HG02588 (cell line): ENCODE results near the gene COBL.

Source experiments
- ATAC-seq: cut with Tn5 transposase; IDR thresholded peaks from one replicate; pipeline ENCODE4 v1.9.1; 2021; ENCODE audit warnings: mild to moderate bottlenecking, moderate library complexity; ENCODE audit not compliant: unreplicated experiment

COBL gene, protein sequence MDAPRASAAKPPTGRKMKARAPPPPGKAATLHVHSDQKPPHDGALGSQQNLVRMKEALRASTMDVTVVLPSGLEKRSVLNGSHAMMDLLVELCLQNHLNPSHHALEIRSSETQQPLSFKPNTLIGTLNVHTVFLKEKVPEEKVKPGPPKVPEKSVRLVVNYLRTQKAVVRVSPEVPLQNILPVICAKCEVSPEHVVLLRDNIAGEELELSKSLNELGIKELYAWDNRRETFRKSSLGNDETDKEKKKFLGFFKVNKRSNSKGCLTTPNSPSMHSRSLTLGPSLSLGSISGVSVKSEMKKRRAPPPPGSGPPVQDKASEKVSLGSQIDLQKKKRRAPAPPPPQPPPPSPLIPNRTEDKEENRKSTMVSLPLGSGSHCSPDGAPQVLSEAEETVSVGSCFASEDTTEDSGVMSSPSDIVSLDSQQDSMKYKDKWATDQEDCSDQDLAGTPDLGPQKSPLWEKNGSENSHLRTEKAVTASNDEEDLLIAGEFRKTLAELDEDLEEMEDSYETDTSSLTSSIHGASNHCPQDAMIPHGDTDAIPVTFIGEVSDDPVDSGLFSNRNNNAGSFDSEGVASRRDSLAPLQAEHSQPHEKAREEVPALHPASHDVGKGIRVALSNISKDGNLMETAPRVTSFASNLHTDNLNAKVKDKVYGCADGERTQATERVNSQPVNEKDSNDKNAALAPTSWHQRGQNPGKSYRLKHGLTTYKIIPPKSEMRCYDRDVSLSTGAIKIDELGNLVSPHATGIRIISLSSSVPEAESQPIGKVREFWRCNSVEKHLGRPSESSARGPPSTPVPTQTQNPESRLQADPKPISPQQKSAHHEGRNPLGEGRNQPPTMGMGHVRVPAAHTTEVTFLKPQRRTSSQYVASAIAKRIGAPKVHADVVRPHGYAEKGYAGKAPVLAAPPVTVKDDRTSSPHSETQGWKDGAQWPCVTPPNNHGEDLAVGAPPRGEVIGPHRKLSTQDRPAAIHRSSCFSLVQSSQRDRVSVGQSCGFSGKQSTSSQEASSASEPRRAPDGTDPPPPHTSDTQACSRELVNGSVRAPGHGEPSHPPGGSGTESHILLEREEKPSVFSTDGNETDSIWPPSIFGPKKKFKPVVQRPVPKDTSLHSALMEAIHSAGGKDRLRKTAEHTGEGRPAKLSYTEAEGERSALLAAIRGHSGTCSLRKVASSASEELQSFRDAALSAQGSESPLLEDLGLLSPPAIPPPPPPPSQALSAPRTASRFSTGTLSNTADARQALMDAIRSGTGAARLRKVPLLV

DNA sequence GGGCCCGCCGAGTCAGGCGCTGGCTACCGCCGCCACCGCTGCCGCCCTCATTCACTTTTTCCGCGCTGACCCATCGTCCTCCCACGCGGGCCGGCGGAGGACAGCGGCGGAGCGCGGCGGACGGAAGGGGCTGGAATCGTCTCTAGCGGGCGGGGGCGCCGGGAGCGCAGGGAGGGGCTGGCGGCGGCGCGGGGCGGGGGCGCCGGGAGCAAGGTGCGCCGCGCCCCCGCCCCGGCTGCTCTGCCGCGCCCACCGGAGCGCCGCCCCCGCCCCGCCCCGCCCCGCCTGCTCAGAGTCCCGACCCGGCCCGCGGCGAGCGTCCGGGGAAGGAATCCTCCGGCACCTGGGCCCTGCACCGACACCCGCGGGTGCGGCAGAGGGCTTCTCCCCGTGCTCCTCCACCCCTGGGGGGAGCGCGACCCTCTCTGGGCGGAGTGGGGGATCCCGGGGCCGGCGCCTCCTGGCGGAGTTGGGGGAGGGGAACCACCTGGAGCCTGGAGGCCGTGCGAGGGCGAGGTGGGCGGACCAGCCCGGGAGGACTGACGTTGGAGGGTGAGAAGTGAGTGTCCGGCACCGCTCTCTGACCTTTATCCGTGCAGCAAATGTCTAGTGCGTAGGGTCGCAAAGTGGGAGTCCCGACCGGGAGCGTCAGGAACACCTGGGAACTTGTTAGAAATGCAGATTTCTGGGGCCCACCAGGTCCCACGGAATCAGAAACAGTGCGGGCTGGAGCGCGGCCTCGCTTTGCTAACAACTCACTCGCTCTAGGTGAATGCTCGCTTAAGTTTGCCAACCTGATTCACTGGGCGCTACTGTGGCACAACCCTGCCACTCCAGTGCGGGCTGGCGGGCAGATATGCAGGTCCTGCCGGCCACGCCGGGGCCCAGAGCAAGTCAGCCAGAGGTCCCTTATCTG lies at the start of gene COBL:
COBL (minus strand) TSS at position 144 of the 916 bp plus-strand sequence. CDS start 176 bp downstream, outside the sequence.
- no peak for ATAC-seq

DNA sequence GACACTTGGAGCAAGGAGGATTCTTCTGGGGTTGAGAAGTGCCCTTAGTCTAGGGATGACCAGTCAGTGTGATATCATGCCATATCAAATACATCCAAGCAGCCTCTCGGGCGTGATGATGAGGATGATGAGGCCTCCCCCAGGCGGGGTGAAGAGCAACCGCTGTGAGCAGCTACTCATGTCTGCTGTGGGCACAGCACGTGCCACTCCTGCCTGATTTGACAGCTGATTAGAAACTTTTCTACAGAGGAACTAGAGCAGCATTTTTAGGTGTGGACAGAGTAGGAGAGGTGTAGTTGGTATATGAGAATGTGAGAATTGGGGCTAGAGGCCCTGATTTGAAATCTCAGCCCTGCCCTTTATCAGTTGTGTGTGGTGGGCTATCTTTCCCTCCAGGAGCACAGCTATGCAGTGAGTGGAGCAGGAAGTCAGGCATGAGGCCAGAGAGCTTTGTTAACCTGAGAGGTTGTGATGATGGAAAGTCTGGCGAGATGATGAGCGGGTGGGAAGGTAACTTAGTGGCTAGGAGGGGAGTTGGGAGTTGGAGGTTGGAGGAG lies 49.6 kb upstream of the COBL start:
- no peak for ATAC-seq

DNA sequence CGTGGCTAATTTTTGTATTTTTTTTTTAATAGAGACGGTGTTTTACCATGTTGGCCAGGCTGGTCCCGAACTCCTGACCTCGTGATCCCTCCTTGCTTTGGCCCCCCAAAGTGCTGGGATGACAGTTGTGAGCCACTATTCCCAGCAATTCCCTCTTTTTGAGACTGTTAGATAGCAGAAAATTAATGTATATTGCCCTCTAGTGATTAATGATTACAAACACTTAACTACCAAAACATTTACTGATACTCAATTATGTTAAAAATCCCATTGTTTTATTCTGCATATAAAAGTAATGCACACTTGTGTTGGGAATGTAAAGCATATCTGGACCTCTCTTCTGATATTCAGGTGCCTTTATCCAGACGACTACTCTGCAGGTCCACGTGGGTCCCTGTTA lies 41.2 kb upstream of the COBL start:
- ATAC-seq = no peak

DNA sequence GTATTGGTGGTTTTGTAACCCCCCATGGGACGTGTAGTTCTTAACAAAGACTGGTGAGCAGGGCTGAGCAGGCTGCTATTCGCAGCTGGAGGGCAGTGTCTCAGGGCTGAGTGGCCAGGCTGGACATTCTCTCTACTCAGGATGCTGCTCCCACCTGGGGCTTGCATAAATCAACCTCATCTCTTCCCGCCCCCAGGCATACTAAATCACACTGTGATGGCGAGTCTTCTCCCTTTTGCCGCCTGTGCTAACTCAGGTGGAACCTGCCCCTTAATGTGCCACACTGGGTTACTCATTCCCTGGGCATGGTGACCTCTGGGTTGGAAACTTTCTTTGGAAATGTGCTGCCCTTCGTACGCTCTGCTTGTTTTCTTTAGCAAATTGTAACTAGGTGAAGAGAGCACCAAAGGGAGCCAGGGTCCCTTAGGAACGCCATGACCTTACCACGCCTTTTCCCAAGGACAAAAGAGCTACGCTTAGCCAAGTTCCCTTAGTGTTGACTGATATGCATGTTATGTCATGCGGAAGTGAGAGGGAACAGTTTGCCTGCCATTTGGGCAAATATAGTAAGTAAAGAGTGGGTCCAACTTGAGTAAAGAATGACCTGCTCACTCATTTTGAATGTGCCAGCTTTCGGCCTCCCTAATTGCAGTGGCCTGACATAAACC lies 40.4 kb upstream of the COBL start:
- ATAC-seq = no peak

DNA sequence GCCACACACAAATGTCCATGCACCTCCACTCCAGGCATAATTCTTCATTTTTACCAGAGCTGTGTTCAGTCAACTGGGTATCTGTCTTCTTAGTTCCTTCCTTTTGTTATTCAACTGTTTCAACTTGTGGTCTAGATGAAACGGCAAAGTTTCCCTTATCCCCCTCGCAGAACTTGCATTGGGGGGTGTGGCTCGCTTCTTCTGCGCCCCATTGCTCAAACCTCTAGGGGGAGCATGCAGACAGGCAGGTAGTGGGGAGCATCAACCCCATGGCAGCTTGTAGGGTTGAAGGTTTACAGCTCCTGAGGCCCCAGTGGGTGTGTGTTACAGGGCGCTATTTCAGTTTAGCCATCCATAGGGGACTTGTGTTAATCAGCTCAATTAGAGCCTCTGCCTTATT lies 38.3 kb upstream of the COBL start:
- ATAC-seq = no peak

DNA sequence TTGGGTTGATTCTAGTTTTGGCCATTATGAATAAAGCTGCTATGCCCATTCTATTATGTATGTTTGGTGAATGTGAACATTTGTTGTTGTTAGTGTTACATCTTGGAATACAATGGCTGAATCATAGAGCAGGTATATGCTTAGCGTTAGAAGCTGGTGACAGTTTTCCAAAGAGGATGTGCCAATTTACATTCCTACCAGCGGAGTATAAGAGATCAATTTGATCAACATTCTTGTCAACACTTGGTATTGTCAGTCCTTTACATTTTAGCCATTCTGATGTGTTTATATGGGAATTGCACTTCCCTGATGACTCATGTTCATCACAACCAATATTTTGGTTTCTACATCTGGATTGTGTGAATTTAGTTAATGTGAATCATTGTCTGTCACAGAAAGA lies 37.8 kb upstream of the COBL start:
- ATAC-seq = no peak

DNA sequence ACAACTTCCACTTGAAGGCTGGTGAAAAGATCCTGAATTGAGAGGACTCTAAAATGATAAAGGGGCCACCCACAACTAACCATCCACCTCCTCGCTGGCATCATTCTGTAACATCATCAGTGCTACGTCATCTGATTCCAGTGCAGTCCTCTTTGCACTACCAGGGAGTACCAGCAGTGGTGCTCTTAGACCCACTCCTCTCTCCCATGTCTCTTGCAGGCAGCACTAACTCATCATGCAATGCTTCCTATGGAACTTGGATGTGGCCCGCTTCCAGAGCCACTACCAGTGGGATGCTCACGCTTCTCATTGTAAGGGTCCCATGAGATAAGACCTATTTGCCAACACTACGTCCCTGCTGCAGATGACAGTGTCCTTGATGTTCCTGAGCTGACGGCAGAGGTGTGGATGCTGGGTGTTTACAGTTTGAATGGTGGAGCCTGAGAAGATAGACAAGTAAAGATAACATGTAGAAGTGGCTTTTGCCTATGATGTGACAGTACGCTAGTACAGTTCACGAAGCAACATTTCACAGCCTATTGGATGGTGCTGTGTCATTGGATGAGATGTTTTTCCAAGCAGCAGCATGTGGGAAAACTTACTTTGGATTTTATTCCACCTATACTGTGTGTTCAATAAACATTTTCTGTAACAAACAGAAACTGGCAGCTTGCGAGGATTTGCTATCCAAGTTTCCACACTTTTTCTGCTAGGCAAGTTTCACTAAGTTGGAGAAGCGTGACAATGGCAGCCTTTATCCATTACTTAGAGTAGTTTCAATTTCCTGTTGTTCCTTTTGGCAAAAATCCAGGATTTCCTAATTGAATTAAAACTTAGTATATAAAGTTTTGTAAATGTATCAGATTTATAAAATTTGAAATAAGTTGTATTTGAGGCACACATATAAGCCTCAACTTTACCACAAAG lies 35.8 kb upstream of the COBL start:
- no peak for ATAC-seq

DNA sequence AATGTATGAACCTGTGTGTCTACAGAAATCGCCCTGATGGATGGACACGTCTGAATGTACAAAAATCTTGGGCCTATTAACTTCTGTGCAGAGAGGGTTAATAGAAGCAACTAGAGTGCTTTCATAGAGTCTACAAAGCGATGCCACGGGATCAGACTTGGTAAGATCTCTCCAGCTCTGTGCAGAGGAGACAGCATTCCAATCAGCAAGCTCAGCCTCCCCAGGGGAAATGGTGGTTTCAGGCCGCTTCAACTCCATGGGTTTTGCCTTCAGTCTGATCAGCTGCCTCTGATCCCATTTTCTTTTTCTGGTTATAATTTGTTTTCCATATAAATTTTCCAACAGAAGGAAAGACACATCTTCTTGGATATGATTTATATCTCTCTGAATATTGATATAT lies 35.1 kb upstream of the COBL start:
- no peak for ATAC-seq

DNA sequence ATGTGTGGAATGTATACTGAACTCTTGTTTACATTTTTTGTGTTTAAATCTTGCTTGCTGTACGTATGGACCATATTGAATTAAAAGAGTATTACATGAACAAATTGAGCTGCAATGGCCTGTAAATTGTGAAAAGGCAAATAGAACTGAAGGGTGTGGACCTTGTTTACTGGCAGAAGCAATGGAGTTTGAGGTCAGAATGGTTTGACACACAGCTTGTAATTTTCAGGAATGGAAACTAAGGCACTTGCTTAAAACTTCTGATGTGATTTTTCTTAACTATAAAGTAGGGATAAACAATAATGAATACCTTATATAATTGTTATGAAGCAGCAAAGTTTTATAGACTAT lies 33.9 kb upstream of the COBL start:
- no peak for ATAC-seq

DNA sequence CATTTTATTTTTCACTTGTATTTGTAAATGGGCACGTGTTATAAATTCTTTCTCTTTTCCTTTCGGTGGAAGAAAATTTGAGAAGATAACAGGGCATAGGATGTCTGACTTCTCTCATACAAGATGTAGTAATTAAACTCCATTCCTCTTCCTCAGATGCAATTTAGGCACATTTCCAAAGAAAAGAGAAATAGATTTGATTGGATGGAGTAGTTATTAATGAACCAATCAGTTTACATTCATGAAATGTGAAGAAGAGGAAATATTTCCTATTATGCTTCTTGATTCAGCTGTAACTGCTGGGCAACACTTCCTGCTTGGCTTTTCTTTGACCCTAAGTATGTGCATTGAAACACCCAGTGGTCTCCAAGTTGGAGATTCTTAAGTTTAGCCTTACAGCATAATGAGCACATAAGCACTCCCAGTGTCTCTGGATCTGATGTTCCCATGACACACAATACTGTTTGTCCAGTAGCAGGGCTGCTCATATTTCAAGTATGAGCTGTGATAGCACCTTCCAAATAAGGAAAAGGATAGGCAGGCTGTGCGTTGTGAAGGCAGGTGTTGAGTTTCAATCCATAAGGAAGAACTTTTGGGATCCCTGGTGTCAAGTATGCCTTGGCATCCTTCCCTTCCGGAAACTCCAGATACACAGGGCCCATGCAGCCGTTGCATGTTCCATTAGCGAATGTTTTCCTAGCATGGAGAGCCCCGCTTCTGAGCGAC lies 33.4 kb upstream of the COBL start:
- ATAC-seq = no peak

DNA sequence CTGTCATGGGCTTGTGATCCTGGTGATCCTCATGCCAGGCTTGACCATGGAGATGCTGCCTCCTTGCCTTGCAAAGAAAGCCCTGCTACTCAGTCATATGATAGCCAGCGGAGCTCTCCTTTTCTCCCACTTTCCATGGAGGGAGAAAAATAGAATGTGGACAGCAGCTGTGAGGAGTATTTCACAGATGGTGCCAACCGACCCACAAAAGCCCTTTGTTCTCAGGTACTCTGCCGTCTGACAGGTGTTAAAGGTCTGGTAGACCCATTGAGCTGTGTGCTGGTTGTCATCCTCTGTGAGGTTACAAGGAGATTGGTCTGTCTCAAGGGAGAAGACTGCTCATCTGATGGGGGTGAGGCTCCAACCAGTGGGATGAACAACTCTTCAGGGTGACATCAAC lies 29.5 kb upstream of the COBL start:
- ATAC-seq = no peak

DNA sequence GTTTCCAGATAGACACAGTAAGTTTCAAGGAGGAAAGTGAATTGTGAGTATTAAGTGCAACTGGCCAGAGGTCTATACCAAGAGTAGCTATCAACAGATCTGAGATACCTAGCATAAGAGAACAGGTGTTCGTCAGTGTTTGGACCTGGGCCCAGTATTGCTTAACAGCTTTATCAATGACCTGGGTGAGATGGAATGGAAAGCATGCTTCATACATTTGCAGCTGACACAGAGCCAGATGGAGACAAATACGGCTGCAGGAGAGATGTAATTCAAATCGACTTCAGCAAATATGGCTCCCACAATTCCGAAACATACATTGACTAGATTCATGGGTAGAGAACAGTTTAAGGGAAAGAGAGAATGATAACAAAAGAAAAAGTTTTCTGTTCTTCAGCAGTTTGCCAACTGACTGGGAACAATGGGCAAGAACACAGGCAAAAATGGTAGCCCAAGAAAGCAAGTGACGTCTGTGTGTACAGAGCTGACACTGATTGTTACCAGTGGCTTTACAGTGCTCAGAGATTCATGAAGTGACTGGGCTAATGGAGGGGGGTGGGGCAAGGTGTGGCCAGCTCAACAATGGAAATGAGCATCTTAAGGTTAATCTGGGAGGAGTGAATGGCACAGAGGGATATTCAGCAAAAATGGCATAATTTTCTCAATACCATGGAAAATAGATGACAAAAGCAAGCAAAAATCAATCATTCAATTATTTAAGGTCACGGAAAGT lies 28.0 kb upstream of the COBL start:
- no peak for ATAC-seq

DNA sequence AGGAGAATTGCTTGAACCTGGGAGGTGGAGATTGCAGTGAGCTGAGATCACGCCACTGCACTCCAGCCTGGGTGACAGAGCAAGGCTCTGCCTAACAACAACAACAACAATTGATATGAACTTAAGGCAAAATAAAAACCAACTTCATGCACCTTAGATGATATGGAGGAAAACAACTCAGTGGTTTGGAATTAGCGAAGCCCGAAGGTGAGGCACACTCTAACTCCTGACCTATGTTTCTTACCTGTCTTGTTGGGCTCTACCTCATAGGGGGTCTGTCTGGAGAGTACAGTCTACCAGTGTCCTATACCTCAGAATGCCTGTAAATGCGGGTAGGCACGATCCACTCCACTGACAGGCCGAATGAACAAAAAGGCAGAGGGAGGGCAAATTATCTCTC lies 24.3 kb upstream of the COBL start:
- ATAC-seq = no peak

DNA sequence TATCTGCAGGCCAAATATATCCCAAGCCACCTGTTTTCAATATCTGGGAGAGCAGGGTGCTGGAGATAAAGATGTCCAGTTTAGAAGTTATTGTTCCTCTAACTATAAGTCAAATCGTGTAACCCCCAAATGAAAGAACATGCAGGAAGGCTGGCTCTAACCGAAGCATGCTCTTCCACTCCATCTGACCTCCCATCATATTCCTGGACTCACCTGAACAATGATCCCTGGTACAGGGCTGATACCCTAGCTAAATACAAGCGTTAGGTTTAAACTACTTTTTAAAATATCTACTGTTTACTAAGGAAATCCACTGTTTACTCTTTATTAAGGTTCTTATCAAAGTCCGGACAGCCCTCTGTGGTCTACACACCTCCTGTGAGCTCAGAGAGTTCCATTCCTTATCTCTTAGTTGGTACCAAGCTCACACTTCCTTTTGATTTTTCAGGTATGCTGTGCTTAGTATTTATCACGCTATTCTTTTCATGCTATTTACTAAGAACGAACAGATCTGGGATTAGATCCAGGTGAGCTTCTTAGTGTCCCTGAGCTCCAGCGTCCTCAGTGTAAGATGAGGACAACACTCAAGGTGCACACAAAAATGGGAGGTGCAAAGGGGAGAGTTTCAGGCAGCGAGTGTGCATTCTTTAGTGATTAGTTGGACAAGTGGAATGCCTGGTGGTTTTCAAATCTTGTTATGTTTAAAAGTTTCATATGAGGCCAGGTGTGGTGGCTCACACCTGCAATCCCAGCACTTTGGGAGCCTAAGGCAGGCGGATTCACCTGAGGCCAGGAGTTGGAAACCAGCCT lies 23.6 kb upstream of the COBL start:
- no peak for ATAC-seq

DNA sequence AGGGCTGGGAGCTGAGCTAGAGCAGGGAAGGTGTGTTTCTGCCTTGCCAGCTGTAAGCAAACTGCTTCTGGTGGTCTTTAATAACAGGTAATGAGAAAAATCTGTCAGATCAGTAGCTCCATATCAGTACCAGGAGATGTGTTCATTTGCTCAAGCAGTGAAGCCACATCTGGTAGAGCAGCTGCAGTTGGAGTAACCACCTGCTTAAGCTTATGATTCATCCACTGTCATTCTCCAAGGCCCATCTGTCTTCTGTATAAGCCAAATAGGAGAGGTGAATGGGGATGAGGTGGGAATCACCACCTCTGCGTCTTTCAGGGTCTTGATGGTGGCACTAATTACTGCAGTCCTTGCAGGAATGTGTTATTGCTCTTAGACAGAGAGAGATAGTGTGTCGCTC lies 18.4 kb upstream of the COBL start:
- ATAC-seq = no peak

DNA sequence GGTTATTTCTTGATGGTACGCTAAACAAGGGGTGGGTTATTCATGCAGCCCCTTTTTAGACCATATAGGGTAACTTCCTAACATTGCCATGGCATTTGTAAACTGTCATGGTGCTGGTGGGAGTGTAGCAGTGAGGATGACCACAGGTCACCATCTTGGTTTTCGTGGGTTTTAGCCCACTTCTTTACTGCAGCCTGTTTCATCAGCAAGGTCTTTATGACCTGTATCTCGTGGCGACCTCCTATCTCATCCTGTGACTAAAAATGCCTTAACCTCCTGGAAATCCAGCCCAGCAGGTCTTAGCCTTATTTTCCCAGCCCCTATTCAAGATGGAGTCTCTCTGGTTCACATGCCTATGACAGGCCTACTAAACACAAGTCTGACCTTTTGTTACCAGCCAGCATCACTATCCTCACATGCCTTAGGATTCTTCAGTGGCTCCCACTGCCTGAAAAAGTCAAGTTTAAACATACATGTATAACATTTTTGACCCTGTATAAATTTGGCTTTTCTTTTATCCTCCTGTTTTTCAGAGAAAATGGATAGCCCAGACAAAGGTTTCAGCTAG lies 13.2 kb upstream of the COBL start:
- ATAC-seq = no peak
